ENCODE data around the gene TCF12.

TCF12 gene

GRCh38 chr15:57111002-57111401 is 192.6 kb downstream of the TCF12 start:
- no peak for TF ChIP-seq SUZ12 (IDR thresholded peaks at IDR 0.05; ENCODE audit: extremely low read depth, insufficient read depth, insufficient read length)
- no peak for TF ChIP-seq ZNF274 (IDR thresholded peaks at IDR 0.05; ENCODE audit: low read depth, low read length)
- TF ChIP-seq YY1 (IDR thresholded peaks at IDR 0.05; ENCODE audit: insufficient read depth, insufficient read length), result no peak
- Histone ChIP-seq H3K36me3 (ENCODE audit: insufficient read depth, insufficient read length, low read length) (peaks cover 2% of the 10 kb centered on the region), H3K9me3 (ENCODE audit: insufficient read depth, low read length) (no peaks in the 10 kb centered on the region), H3K4me3 (ENCODE audit: insufficient read length, low read depth) (no peak overlapping the region), H3K4me1 (ENCODE audit: insufficient read depth, insufficient read length) (no peaks in the 10 kb centered on the region), H3K27me3 (ENCODE audit: insufficient read depth, insufficient read length) (no peaks in the 10 kb centered on the region), H3K9ac (ENCODE audit: insufficient read length, low read depth) (no peak overlapping the region)
- DNase-seq (ENCODE audit: low read depth, low spot score), result no peak

DNA sequence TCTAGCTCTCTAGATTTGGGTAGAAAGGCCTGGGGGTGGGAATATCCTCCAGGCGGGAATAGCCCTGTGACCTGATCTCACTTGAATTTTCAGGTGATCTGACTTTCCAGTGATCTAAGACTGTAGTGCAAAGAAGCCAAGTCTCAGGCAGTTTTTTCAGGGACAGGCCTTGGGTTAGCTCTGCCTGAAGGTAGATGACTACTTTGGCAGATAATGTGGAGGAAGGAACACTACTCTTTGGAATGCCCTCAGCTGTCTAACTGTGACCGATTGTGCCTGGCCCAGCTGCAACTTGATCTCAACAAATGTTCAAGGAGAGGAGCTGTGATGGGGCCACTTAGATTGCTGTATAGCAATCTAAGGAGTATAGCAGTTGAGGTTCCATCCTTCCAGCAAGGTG is 193.7 kb downstream of the TCF12 start:
- Histone ChIP-seq H3K4me1 (ENCODE audit: insufficient read depth, insufficient read length) (no peaks in the 10 kb centered on the region), H3K9ac (ENCODE audit: insufficient read length, low read depth) (no peak overlapping the region), H3K27me3 (ENCODE audit: insufficient read depth, insufficient read length) (no peaks in the 10 kb centered on the region), H3K36me3 (ENCODE audit: insufficient read depth, insufficient read length, low read length) (no peaks in the 10 kb centered on the region), H3K9me3 (ENCODE audit: insufficient read depth, low read length) (no peaks in the 10 kb centered on the region), H3K4me3 (ENCODE audit: insufficient read length, low read depth) (no peak overlapping the region)
- no peak for DNase-seq (ENCODE audit: low read depth, low spot score)
- no peak for TF ChIP-seq ZNF274 (IDR thresholded peaks at IDR 0.05; ENCODE audit: low read depth, low read length)
- TF ChIP-seq SUZ12 (IDR thresholded peaks at IDR 0.05; ENCODE audit: extremely low read depth, insufficient read depth, insufficient read length), result no peak
- no peak for TF ChIP-seq YY1 (IDR thresholded peaks at IDR 0.05; ENCODE audit: insufficient read depth, insufficient read length)

DNA sequence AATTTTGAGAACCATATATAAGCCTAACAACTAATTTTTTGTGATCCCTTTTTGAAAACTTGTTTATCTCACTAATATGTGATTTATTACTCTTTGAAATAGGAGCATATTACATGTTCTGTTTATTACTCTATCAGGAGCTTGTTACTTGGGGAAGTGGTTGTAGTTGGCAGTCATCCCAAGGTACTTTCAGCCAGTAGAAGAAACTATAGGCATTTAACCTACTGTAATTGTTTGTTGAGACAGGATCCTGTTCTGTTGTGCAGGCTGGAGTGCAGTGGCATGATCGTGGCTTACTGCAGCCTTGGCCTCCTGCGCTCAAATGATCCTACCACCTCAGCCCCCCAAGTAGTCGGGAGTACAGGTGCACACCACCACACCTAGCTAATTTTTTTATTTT is 195.6 kb downstream of the TCF12 start:
- DNase-seq (ENCODE audit: low read depth, low spot score), result no peak
- no peaks in the 10 kb centered on the region for H3K36me3 ChIP-seq (ENCODE audit: insufficient read depth, insufficient read length, low read length)
- no peak overlapping the region for H3K4me3 ChIP-seq (ENCODE audit: insufficient read length, low read depth)
- H3K27me3 ChIP-seq (ENCODE audit: insufficient read depth, insufficient read length), result no peaks in the 10 kb centered on the region
- no peaks in the 10 kb centered on the region for H3K9me3 ChIP-seq (ENCODE audit: insufficient read depth, low read length)
- H3K4me1 ChIP-seq (ENCODE audit: insufficient read depth, insufficient read length), result no peaks in the 10 kb centered on the region
- no peak overlapping the region for H3K9ac ChIP-seq (ENCODE audit: insufficient read length, low read depth)
- no peak for TF ChIP-seq YY1 (IDR thresholded peaks at IDR 0.05; ENCODE audit: insufficient read depth, insufficient read length)
- no peak for TF ChIP-seq ZNF274 (IDR thresholded peaks at IDR 0.05; ENCODE audit: low read depth, low read length)
- no peak for TF ChIP-seq SUZ12 (IDR thresholded peaks at IDR 0.05; ENCODE audit: extremely low read depth, insufficient read depth, insufficient read length)

GRCh38 chr15:57118013-57118799 is 199.8 kb downstream of the TCF12 start:
- Histone ChIP-seq H3K9ac (ENCODE audit: insufficient read length, low read depth) (no peak overlapping the region), H3K27me3 (ENCODE audit: insufficient read depth, insufficient read length) (no peaks in the 10 kb centered on the region), H3K4me3 (ENCODE audit: insufficient read length, low read depth) (no peak overlapping the region), H3K36me3 (ENCODE audit: insufficient read depth, insufficient read length, low read length) (no peaks in the 10 kb centered on the region), H3K4me1 (ENCODE audit: insufficient read depth, insufficient read length) (no peaks in the 10 kb centered on the region), H3K9me3 (ENCODE audit: insufficient read depth, low read length) (no peaks in the 10 kb centered on the region)
- TF ChIP-seq ZNF274 (IDR thresholded peaks at IDR 0.05; ENCODE audit: low read depth, low read length), result no peak
- no peak for TF ChIP-seq YY1 (IDR thresholded peaks at IDR 0.05; ENCODE audit: insufficient read depth, insufficient read length)
- TF ChIP-seq SUZ12 (IDR thresholded peaks at IDR 0.05; ENCODE audit: extremely low read depth, insufficient read depth, insufficient read length), result no peak
- peak; percentile 5 for DNase-seq (ENCODE audit: low read depth, low spot score)

GRCh38 chr15:57122080-57122840 is 203.8 kb downstream of the TCF12 start:
- DNase-seq (ENCODE audit: low read depth, low spot score), result no peak
- no peaks in the 10 kb centered on the region for H3K27me3 ChIP-seq (ENCODE audit: insufficient read depth, insufficient read length)
- no peaks in the 10 kb centered on the region for H3K4me1 ChIP-seq (ENCODE audit: insufficient read depth, insufficient read length)
- H3K4me3 ChIP-seq (ENCODE audit: insufficient read length, low read depth), result no peak overlapping the region
- no peak for TF ChIP-seq ZNF274 (IDR thresholded peaks at IDR 0.05; ENCODE audit: low read depth, low read length)
- no peak for TF ChIP-seq YY1 (IDR thresholded peaks at IDR 0.05; ENCODE audit: insufficient read depth, insufficient read length)
- no peak for TF ChIP-seq SUZ12 (IDR thresholded peaks at IDR 0.05; ENCODE audit: extremely low read depth, insufficient read depth, insufficient read length)
- H3K9ac ChIP-seq (ENCODE audit: insufficient read length, low read depth), result no peak overlapping the region
- no peaks in the 10 kb centered on the region for H3K9me3 ChIP-seq (ENCODE audit: insufficient read depth, low read length)
- peaks cover 9% of the 10 kb centered on the region for H3K36me3 ChIP-seq (ENCODE audit: insufficient read depth, insufficient read length, low read length)

DNA sequence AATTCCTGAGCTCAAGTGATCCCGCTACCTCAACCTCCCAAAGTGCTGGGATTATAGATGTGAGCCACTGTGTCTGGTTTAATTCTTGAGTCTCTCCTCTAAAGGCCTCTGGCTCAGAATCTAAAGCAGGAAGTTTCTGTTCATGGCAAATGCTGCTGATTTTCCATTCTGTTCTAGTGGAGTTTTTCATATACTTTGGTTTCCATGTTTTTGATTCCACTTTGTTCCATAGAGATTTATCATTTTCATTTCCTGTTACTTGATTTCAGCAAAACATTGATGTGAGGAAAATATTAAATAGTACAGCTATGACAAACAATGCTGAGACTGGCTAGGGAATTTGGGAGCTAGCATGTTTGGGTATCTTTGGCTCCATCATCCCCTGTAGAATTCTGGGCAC is 205.6 kb downstream of the TCF12 start:
- Histone ChIP-seq H3K27me3 (ENCODE audit: insufficient read depth, insufficient read length) (no peaks in the 10 kb centered on the region), H3K36me3 (ENCODE audit: insufficient read depth, insufficient read length, low read length) (peaks cover 9% of the 10 kb centered on the region), H3K4me3 (ENCODE audit: insufficient read length, low read depth) (no peak overlapping the region), H3K9ac (ENCODE audit: insufficient read length, low read depth) (no peak overlapping the region), H3K4me1 (ENCODE audit: insufficient read depth, insufficient read length) (no peaks in the 10 kb centered on the region), H3K9me3 (ENCODE audit: insufficient read depth, low read length) (no peaks in the 10 kb centered on the region)
- TF ChIP-seq ZNF274 (IDR thresholded peaks at IDR 0.05; ENCODE audit: low read depth, low read length), result no peak
- no peak for TF ChIP-seq YY1 (IDR thresholded peaks at IDR 0.05; ENCODE audit: insufficient read depth, insufficient read length)
- TF ChIP-seq SUZ12 (IDR thresholded peaks at IDR 0.05; ENCODE audit: extremely low read depth, insufficient read depth, insufficient read length), result no peak
- DNase-seq (ENCODE audit: low read depth, low spot score), result no peak

GRCh38 chr15:57129064-57129463 is 210.6 kb downstream of the TCF12 start:
- H3K4me3 ChIP-seq (ENCODE audit: insufficient read length, low read depth), result no peak overlapping the region
- no peaks in the 10 kb centered on the region for H3K9me3 ChIP-seq (ENCODE audit: insufficient read depth, low read length)
- H3K36me3 ChIP-seq (ENCODE audit: insufficient read depth, insufficient read length, low read length), result peaks cover 7% of the 10 kb centered on the region
- DNase-seq (ENCODE audit: low read depth, low spot score), result no peak
- H3K4me1 ChIP-seq (ENCODE audit: insufficient read depth, insufficient read length), result no peaks in the 10 kb centered on the region
- H3K9ac ChIP-seq (ENCODE audit: insufficient read length, low read depth), result no peak overlapping the region
- H3K27me3 ChIP-seq (ENCODE audit: insufficient read depth, insufficient read length), result no peaks in the 10 kb centered on the region
- TF ChIP-seq SUZ12 (IDR thresholded peaks at IDR 0.05; ENCODE audit: extremely low read depth, insufficient read depth, insufficient read length) (no peak), YY1 (IDR thresholded peaks at IDR 0.05; ENCODE audit: insufficient read depth, insufficient read length) (no peak), ZNF274 (IDR thresholded peaks at IDR 0.05; ENCODE audit: low read depth, low read length) (no peak)
